ENCODE measurements around the gene CACNA2D3. TPM values are rescaled to one million over a fixed set of nuclear protein-coding genes. Genes with fewer than 3 reads are reported as not detected.

CACNA2D3 gene
- total RNA-seq, 1 donor from 2014 or later = 3.6 TPM

DNA sequence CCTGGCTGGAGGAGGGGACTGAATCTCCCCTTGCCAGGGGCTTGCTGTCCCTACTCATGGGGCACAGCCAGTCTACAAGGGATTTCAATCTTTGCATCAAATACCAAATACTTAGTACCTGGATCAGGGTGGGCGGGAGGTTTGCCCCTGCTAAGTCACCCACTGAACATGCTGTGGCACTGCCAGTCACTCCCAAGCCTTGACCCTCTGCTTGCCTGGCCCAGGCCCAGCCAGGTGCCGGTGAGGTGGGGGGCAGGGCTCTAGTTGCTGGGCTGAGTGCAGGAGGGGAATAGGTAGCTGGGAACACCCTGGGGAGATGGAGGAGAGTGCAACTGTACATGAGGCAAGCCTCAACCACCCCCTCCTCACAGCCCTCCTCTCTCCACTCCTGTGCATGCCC, 941.8 kb downstream of the CACNA2D3 start:
- Histone ChIP-seq H3K27me3 (ENCODE audit: low read depth) (no peaks in the 10 kb centered on the region), H3K9me3 (no peaks in the 10 kb centered on the region), H3K36me3 (no peaks in the 10 kb centered on the region), H3K27ac (no peak overlapping the region), H3K4me3 (no peak overlapping the region), H3K4me1 (no peaks in the 10 kb centered on the region)
- intact Hi-C loops (cut with DNase I) = no loop called here
- ATAC-seq = peak in 1 of 2 donors; percentile 15
- TF ChIP-seq, protein P1, sequence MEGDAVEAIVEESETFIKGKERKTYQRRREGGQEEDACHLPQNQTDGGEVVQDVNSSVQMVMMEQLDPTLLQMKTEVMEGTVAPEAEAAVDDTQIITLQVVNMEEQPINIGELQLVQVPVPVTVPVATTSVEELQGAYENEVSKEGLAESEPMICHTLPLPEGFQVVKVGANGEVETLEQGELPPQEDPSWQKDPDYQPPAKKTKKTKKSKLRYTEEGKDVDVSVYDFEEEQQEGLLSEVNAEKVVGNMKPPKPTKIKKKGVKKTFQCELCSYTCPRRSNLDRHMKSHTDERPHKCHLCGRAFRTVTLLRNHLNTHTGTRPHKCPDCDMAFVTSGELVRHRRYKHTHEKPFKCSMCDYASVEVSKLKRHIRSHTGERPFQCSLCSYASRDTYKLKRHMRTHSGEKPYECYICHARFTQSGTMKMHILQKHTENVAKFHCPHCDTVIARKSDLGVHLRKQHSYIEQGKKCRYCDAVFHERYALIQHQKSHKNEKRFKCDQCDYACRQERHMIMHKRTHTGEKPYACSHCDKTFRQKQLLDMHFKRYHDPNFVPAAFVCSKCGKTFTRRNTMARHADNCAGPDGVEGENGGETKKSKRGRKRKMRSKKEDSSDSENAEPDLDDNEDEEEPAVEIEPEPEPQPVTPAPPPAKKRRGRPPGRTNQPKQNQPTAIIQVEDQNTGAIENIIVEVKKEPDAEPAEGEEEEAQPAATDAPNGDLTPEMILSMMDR (IDR thresholded peaks at IDR 0.05) = no peak
- no peak for DNase-seq

DNA sequence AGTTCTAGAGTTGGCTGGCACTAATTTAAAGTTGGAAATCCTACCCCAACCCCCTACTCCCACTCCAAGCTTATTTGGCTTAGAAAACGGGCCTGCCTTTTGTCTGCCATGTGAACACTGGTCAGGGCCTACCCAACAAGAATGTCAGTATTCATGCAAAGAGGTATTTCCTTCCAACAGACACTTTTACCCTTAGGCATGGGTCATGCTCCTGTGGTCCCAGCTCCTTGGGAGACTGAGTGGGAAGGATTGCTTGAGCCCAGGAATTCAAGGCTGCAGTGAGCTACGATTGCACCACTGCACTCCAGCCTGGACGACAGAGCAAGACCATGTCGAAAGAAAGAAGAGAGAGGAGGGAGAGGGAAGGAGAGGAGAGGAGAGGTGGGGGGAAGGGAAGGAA, 943.0 kb downstream of the CACNA2D3 start:
- no peak overlapping the region for H3K4me3 ChIP-seq
- TF ChIP-seq, protein P1 (IDR thresholded peaks at IDR 0.05) = no peak
- no peak overlapping the region for H3K27ac ChIP-seq
- no peaks in the 10 kb centered on the region for H3K9me3 ChIP-seq
- no peak for DNase-seq
- no peaks in the 10 kb centered on the region for H3K36me3 ChIP-seq
- intact Hi-C loops (cut with DNase I) = no loop called here
- no peaks in the 10 kb centered on the region for H3K4me1 ChIP-seq
- H3K27me3 ChIP-seq (ENCODE audit: low read depth) = no peaks in the 10 kb centered on the region
- no peak for ATAC-seq

DNA sequence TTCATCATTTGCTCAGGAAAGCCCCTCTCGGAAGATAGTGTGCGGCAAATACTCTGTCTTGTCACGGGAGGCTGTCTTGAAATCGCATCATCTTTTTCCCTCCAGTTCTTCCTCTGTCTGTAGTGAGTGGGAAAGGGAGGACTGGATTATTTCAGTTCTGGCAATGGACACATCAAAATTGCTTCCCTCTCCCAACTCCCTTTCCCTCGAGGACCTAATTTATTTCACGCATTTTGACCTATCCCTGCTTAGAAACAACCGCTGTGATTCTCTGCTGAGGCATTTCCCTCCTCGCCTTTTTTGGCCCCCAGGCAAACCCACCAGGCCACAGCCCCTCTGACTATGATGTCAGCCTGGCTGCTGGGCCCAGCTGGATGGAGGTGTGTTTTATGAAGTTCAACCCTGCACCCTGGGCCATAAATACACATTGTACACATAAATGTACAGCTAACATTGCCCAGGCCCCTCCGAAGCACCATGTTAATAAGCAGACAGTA, 944.2 kb downstream of the CACNA2D3 start:
- no peaks in the 10 kb centered on the region for H3K36me3 ChIP-seq
- H3K27me3 ChIP-seq (ENCODE audit: low read depth) = no peaks in the 10 kb centered on the region
- H3K9me3 ChIP-seq = no peaks in the 10 kb centered on the region
- no peak overlapping the region for H3K27ac ChIP-seq
- TF ChIP-seq, protein P1 (IDR thresholded peaks at IDR 0.05) = no peak
- intact Hi-C loops (cut with DNase I) = no loop called here
- H3K4me3 ChIP-seq = no peak overlapping the region
- no peaks in the 10 kb centered on the region for H3K4me1 ChIP-seq
- ATAC-seq = no peak
- no peak for DNase-seq

DNA sequence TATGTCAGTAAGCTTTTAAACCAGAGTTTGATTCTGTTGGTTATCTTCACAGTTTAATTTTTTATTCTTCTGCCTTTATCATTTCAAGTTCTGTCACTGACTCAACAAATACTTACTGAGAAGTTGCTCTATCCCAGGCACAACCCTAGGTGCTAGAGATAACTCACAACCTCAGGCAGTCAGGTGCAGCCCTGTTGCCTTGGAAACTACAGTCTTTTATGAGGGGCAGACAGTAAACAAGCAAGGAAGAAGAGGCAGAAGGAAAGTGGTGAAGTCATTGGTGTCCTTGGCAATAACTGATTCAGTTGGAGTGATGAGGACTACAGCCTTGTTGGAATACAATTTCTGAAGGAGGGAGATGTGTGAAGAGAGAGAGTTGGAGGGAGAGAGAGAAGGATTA, 947.6 kb downstream of the CACNA2D3 start:
- no peaks in the 10 kb centered on the region for H3K9me3 ChIP-seq
- no peak for ATAC-seq
- no peak overlapping the region for H3K4me3 ChIP-seq
- TF ChIP-seq, protein P1 (IDR thresholded peaks at IDR 0.05) = no peak
- intact Hi-C loops (cut with DNase I) = no loop called here
- no peaks in the 10 kb centered on the region for H3K4me1 ChIP-seq
- H3K36me3 ChIP-seq = no peaks in the 10 kb centered on the region
- H3K27me3 ChIP-seq (ENCODE audit: low read depth) = no peaks in the 10 kb centered on the region
- H3K27ac ChIP-seq = no peak overlapping the region
- DNase-seq = no peak

DNA sequence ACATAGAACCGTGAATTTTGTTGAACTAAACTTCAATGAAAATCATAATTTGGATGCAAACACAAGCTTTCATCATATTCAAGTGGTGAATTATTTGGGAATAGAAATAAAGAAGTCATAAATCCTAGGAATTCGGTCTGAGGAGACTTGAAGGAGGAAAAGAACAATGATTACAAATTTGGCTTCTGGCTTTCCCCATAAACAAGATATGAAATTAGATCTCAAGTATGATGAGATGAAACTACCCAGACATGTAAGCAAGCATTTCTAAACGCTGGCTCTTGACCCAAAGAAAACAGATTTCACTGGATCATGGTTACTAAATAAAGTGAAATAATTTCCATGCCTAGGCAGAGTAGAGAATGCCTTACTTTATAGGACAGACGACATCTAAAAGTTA, 952.4 kb downstream of the CACNA2D3 start:
- DNase-seq (no peak), ATAC-seq (no peak)
- intact Hi-C loops (cut with DNase I) = no loop called here

More for the DNA sequence above, 952.4 kb downstream of the CACNA2D3 start:
- no peaks in the 10 kb centered on the region for H3K27me3 ChIP-seq (ENCODE audit: low read depth)
- no peaks in the 10 kb centered on the region for H3K36me3 ChIP-seq
- H3K9me3 ChIP-seq = no peaks in the 10 kb centered on the region
- no peaks in the 10 kb centered on the region for H3K4me1 ChIP-seq
- no peak overlapping the region for H3K27ac ChIP-seq
- TF ChIP-seq, protein P1 (IDR thresholded peaks at IDR 0.05) = no peak
- H3K4me3 ChIP-seq = no peak overlapping the region
